Gastrocnemius medialis (tissue), 4 donors: ENCODE results near the gene INCA1. TPM values are rescaled to one million over a fixed set of nuclear protein-coding genes. Genes with fewer than 3 reads are reported as not detected.

Experiments used
- ATAC-seq, 2 donors: fragments of 150-250 bp; one replicate each; pipeline ENCODE4 v1.9.1; 2016
- DNase-seq, 2 donors: peaks; one replicate each; pipeline ENCODE4 v3.0.0-alpha.2; 2019
- H3K27ac ChIP-seq, 4 donors: fragments of 200-600 bp; sonication (generic); 1 replicate in 1 of 4; 2 replicates in 3 of 4; pipeline ENCODE4 v1.5.1; 2016 to 2018; ENCODE audit warnings: mild to moderate bottlenecking in 2 of 4, moderate library complexity in 1 of 4
- H3K27me3 ChIP-seq, 3 donors: fragments of 200-600 bp; sonication (generic) in 2 of 3; 1 replicate in 1 of 3; 2 replicates in 2 of 3; pipeline versions ENCODE4 v1.5.1 to v1.6.0; 2016 to 2019; ENCODE audit warnings: mild to moderate bottlenecking in 1 of 3, moderate library complexity in 1 of 3
- H3K36me3 ChIP-seq, 2 donors: fragments of 200-600 bp; sonication (generic) in 1 of 2; one replicate each; pipeline ENCODE4 v1.5.1; 2017 to 2018
- H3K4me1 ChIP-seq, 2 donors: fragments of 200-600 bp; sonication (generic) in 1 of 2; one replicate each; pipeline ENCODE4 v1.5.1; 2016 to 2017; ENCODE audit warnings: mild to moderate bottlenecking in 2 of 2
- H3K4me3 ChIP-seq, 4 donors: fragments of 200-600 bp; sonication (generic) in 3 of 4; 1 replicate in 1 of 4; 2 replicates in 3 of 4; pipeline ENCODE4 v1.5.1; 2016 to 2019; ENCODE audit warnings: mild to moderate bottlenecking in 2 of 4
- H3K9me3 ChIP-seq, 3 donors: fragments of 200-600 bp; sonication (generic) in 2 of 3; 1 replicate in 1 of 3; 2 replicates in 2 of 3; pipeline ENCODE4 v1.5.1; 2016 to 2019
- POLR2A ChIP-seq, 2 donors: fragments of 450-650 bp; IDR thresholded peaks; one replicate each; pipeline ENCODE4 v1.6.1; 2017; ENCODE audit warnings: antibody characterized with exemption in 2 of 2, mild to moderate bottlenecking in 2 of 2, moderate library complexity in 2 of 2
- in situ Hi-C, 4 donors: fragments of 200-750 bp; cut with MboI; loops; one replicate each; pipeline versions ENCODE4 v1.15.0 to v1.8.0; 2017; ENCODE audit warnings: low sequenced_read_pairs in 4 of 4
- intact Hi-C: fragments of 100-400 bp; cut with DNase I; formaldehyde crosslinking; loops from one replicate; pipeline ENCODE4 v1.15.1; 2023; ENCODE audit warnings: low total_unique reads
- total RNA-seq, 4 donors: library from RNA; depleted of rRNA; stranded (reverse); fragments of >200 nt; gene quantifications; one replicate each; pipeline versions ENCODE4 v1.1.0 to v1.2.3, GENCODE V29; 2016
- TF ChIP-seq, protein P1 (sequence below), 5 experiments: fragments of 450-650 bp in 3 of 5; fragments of 200-600 bp in 2 of 5; sonication (generic) in 2 of 5; IDR thresholded peaks in 4 of 5; conservative IDR thresholded peaks in 1 of 5; 1 replicate in 4 of 5; 2 replicates in 1 of 5; pipeline ENCODE4 v1.5.1; 2016 to 2019; ENCODE audit warnings: antibody characterized with exemption in 5 of 5, mild to moderate bottlenecking in 3 of 5, moderate library complexity in 3 of 5

INCA1 gene
- total RNA-seq, 4 donors from 2014 or later: 1.9 to 5.7 (median 4.3) TPM

DNA sequence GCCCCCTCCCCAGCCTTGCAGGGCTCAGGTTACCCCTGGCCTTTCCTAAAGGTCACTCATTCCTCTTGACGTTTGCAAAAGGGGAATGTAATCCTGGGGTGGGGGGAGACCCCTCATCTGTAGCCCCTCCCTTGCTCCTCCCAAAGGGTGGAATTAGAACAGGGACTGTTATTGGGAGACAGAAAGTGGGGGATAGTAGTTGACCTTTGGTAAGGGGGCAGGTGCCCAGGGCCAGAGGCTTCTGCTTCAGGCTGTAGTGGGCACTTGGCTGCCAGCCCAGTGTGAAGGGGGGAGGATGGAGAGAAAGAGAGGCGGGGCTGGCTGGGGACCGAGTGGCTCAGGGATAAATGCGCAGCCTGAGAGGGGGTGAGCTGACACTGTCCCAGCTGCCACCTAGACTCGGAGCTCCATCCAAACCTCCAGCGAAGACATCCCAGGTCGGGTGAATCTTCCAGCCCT, 46.5 kb downstream of the INCA1 start, which contains the start of gene ENO3:
TSS of gene ENO3 (plus strand) at position 374 of the 459 bp plus-strand sequence. CDS start 711 bp downstream, outside the sequence.
- Histone ChIP-seq H3K27ac (peak within 1 kb of the TSS; percentile 96 to 100 (median 98)), H3K36me3 (peaks cover 0 to 17% of the 10 kb centered on the region in 2 donors), H3K27me3 (no peaks in the 10 kb centered on the region), H3K4me1 (peaks cover 55 to 65% of the 10 kb centered on the region in 2 donors), H3K9me3 (no peaks in the 10 kb centered on the region), H3K4me3 (peak within 1 kb of the TSS; percentile 85 to 99 (median 96))
- in situ Hi-C loops: no loop called here
- intact Hi-C loops: loop anchor here (5.0 kb wide), 1 partner anchor 1033 kb away; the partner anchor contains the start of gene P2RX1
- DNase-seq: peak in 1 of 2 donors; percentile 81
- peak in 1 of 2 donors; percentile 58 for TF ChIP-seq POLR2A (IDR thresholded peaks at IDR 0.05)
- TF ChIP-seq, protein P1, sequence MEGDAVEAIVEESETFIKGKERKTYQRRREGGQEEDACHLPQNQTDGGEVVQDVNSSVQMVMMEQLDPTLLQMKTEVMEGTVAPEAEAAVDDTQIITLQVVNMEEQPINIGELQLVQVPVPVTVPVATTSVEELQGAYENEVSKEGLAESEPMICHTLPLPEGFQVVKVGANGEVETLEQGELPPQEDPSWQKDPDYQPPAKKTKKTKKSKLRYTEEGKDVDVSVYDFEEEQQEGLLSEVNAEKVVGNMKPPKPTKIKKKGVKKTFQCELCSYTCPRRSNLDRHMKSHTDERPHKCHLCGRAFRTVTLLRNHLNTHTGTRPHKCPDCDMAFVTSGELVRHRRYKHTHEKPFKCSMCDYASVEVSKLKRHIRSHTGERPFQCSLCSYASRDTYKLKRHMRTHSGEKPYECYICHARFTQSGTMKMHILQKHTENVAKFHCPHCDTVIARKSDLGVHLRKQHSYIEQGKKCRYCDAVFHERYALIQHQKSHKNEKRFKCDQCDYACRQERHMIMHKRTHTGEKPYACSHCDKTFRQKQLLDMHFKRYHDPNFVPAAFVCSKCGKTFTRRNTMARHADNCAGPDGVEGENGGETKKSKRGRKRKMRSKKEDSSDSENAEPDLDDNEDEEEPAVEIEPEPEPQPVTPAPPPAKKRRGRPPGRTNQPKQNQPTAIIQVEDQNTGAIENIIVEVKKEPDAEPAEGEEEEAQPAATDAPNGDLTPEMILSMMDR (IDR thresholded peaks at IDR 0.05 in 4 of 5, conservative IDR thresholded peaks at IDR 0.05 in 1 of 5): no peak
- ATAC-seq: peak in 1 of 2 donors; percentile 18

DNA sequence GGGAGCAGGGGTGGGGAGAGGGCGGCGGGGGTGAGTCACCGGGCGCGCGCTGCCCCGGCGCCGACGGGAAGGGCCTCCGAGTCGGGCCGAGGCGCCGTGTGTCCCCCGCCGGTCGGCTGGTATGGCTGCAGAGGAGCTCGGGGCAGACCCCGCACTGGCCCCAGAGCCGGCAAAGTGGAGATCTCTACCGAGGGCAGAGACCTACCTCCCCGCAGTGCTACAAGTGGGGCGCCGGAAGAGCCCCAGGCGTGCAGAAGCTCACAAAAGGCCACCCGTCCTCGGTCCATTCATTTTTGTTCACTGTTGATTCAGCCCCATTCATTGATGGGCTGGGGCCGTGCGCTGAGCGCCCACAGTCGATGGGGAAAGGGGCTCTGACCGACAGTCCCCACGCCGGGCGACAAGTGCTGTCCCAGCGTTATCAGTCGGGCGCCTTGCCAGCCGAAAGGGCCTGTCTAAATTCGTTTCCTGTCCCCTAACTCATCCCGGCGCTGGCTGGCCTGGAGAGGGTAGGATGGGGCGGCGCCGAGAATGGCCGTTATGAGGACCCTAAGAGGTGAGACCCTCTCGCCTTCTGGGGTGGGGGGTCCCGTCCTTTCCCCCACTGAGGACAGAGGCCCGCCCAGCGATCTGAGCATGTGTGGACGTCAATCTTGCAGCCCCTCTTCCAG, 47.1 kb downstream of the INCA1 start:
- intact Hi-C loops: loop anchor here (5.0 kb wide), 1 partner anchor 1033 kb away; the partner anchor contains the start of gene P2RX1
- Histone ChIP-seq H3K4me3 (peak overlapping the region; percentile 85 to 99 (median 96)), H3K36me3 (peaks cover 0 to 17% of the 10 kb centered on the region in 2 donors), H3K9me3 (no peaks in the 10 kb centered on the region), H3K4me1 (peaks cover 61 to 65% of the 10 kb centered on the region in 2 donors), H3K27me3 (no peaks in the 10 kb centered on the region), H3K27ac (peak overlapping the region; percentile 96 to 100 (median 98))
- peak; percentile 69 to 72 for TF ChIP-seq POLR2A (IDR thresholded peaks at IDR 0.05)
- TF ChIP-seq, protein P1 (IDR thresholded peaks at IDR 0.05 in 4 of 5, conservative IDR thresholded peaks at IDR 0.05 in 1 of 5): no peak
- ATAC-seq (peak in 1 of 2 donors; percentile 12), DNase-seq (peak in 1 of 2 donors; percentile 71)
- in situ Hi-C loops: no loop called here

DNA sequence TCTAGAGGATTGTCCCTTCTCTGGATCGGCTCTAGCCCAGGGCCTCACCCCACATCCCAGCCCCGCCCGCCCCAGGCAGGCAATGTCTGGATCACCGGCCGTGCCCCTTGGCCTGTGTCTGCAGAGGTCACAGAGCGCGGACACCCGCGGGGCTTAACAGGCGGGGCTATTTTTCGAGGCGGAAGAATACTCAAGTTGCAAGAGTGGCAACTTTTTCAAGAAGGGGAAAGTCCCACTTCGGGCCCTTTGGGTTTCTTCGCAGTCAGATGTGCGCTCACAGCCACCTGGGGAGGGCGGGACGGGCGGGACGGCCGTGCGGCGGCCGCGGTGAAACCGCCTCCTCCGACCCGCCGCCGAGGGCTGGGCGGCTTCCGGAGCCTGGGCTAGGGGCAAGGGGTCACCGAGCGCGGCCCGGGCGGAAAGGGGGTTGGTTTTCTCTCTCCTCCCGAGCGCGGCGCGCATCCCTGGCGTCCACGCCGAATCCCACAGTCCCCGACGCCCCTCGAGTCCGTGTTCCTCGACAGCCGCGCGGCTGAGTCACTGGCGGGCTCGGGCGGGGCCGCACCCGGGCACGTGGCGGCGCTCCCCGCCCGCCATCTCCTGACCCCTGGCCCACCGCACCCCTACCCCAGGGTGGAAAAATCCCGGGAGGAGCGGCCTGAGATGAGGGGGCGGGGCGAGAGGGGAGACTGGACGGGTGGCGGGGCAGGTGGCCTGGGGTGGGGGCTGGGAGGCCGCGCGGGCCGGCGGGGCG, 47.8 kb downstream of the INCA1 start:
- no peaks in the 10 kb centered on the region for H3K9me3 ChIP-seq
- intact Hi-C loops: loop anchor here (1.0 to 5.0 kb wide), 2 partner anchors 18 to 1032 kb away; partner anchors contain the start of genes P2RX1 and SPAG7
- H3K27ac ChIP-seq: peak overlapping the region; percentile 96 to 100 (median 98)
- TF ChIP-seq, protein P1 (IDR thresholded peaks at IDR 0.05 in 4 of 5, conservative IDR thresholded peaks at IDR 0.05 in 1 of 5): no peak
- TF ChIP-seq POLR2A (IDR thresholded peaks at IDR 0.05): peak; percentile 36 to 45
- peak overlapping the region; percentile 85 to 99 (median 96) for H3K4me3 ChIP-seq
- ATAC-seq (peak; percentile 11 to 12), DNase-seq (peak; percentile 79 to 89)
- peaks cover 62 to 67% of the 10 kb centered on the region in 2 donors for H3K4me1 ChIP-seq
- H3K36me3 ChIP-seq: peaks cover 0 to 22% of the 10 kb centered on the region in 2 donors
- H3K27me3 ChIP-seq: no peaks in the 10 kb centered on the region
- in situ Hi-C loops: no loop called here

GRCh38 chr17:4948931-4949320, 48.4 kb downstream of the INCA1 start:
- intact Hi-C loops: loop anchor here (1.0 kb wide), 2 partner anchors 18 to 51 kb away; partner anchors contain the start of gene SPAG7
- DNase-seq (peak; percentile 71 to 86), ATAC-seq (peak; percentile 47 to 53)
- H3K4me1 ChIP-seq: peaks cover 58 to 64% of the 10 kb centered on the region in 2 donors
- in situ Hi-C loops: no loop called here
- no peaks in the 10 kb centered on the region for H3K27me3 ChIP-seq
- TF ChIP-seq, protein P1 (IDR thresholded peaks at IDR 0.05 in 4 of 5, conservative IDR thresholded peaks at IDR 0.05 in 1 of 5): no peak
- TF ChIP-seq POLR2A (IDR thresholded peaks at IDR 0.05): peak; percentile 15 to 78
- H3K9me3 ChIP-seq: no peaks in the 10 kb centered on the region
- peak overlapping the region; percentile 85 to 99 (median 96) for H3K4me3 ChIP-seq
- peaks cover 0 to 22% of the 10 kb centered on the region in 2 donors for H3K36me3 ChIP-seq
- peak overlapping the region; percentile 96 to 100 (median 98) for H3K27ac ChIP-seq
